ENCODE results near the gene CACNA1I. TPM values are rescaled to one million over a fixed set of nuclear protein-coding genes. Genes with fewer than 3 reads are reported as not detected.

CACNA1I gene
- polyA plus RNA-seq, 1 experiment: not detected

- TF ChIP-seq CTCF (IDR thresholded peaks at IDR 0.05; ENCODE audit: low read depth, low read length): no peak
- Histone ChIP-seq H3K27ac (ENCODE audit: low read depth, low read length) (no peak overlapping the region), H3K27me3 (ENCODE audit: control insufficient read depth, insufficient read depth, low read length) (peaks cover 62% of the 10 kb centered on the region), H3K4me3 (ENCODE audit: low read depth, low read length) (no peak overlapping the region), H3K9me3 (ENCODE audit: control insufficient read depth, insufficient read depth, low read length) (peaks cover 5% of the 10 kb centered on the region; the same call in 1 of the 2 replicates)
- CTCF ChIA-PET: interaction anchor here (1.6 kb wide), 1 partner anchor 363 kb away, joined by 5 read pairs; no protein-coding TSS in a partner anchor
- POLR2A ChIA-PET: no interaction called here
- DNase-seq (ENCODE audit: low read depth, low spot score): no peak
These were observed 91.5 kb downstream of the CACNA1I start for GRCh38 chr22:39661842-39662685.

GRCh38 chr22:39662686-39663052 lies 92.1 kb downstream of the CACNA1I start:
- Histone ChIP-seq H3K27me3 (ENCODE audit: control insufficient read depth, insufficient read depth, low read length) (peaks cover 58% of the 10 kb centered on the region), H3K4me3 (ENCODE audit: low read depth, low read length) (no peak overlapping the region), H3K9me3 (ENCODE audit: control insufficient read depth, insufficient read depth, low read length) (peaks cover 5% of the 10 kb centered on the region; the same call in 1 of the 2 replicates), H3K27ac (ENCODE audit: low read depth, low read length) (no peak overlapping the region)
- CTCF ChIA-PET: no interaction called here
- DNase-seq (ENCODE audit: low read depth, low spot score): no peak
- POLR2A ChIA-PET: no interaction called here
- TF ChIP-seq CTCF (IDR thresholded peaks at IDR 0.05; ENCODE audit: low read depth, low read length): no peak

DNA sequence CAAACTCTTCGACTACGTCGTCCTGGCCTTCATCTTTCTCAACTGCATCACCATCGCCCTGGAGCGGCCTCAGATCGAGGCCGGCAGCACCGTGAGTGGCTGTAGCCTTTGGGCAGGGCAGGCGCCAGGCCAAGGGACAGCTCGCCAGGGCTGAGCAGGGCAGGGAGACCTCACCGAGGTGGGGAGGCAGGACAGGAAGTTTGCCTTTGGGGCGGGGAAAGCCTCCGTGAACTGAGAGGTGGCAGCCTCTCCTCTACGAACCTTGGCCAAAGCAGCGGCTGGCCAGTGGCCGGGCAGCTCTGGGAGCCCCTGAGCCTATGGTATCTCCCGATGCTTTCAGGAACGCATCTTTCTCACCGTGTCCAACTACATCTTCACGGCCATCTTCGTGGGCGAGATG lies 93.2 kb downstream of the CACNA1I start:
- H3K27ac ChIP-seq (ENCODE audit: low read depth, low read length): no peak overlapping the region
- peaks cover 60% of the 10 kb centered on the region for H3K27me3 ChIP-seq (ENCODE audit: control insufficient read depth, insufficient read depth, low read length)
- no peak for TF ChIP-seq CTCF (IDR thresholded peaks at IDR 0.05; ENCODE audit: low read depth, low read length)
- H3K4me3 ChIP-seq (ENCODE audit: low read depth, low read length): no peak overlapping the region
- CTCF ChIA-PET: no interaction called here
- peaks cover 12% of the 10 kb centered on the region for H3K9me3 ChIP-seq (ENCODE audit: control insufficient read depth, insufficient read depth, low read length)
- POLR2A ChIA-PET: interaction anchor here (0.6 kb wide), 1 partner anchor 76 kb away, joined by 3 read pairs; no protein-coding TSS in a partner anchor
- DNase-seq (ENCODE audit: low read depth, low spot score): no peak

- Histone ChIP-seq H3K9me3 (ENCODE audit: control insufficient read depth, insufficient read depth, low read length) (peaks cover 12% of the 10 kb centered on the region), H3K27ac (ENCODE audit: low read depth, low read length) (no peak overlapping the region), H3K27me3 (ENCODE audit: control insufficient read depth, insufficient read depth, low read length) (peaks cover 56% of the 10 kb centered on the region), H3K4me3 (ENCODE audit: low read depth, low read length) (no peak overlapping the region)
- POLR2A ChIA-PET: no interaction called here
- no peak for DNase-seq (ENCODE audit: low read depth, low spot score)
- TF ChIP-seq CTCF (IDR thresholded peaks at IDR 0.05; ENCODE audit: low read depth, low read length): no peak
- CTCF ChIA-PET: no interaction called here
These were observed 94.1 kb downstream of the CACNA1I start for GRCh38 chr22:39664485-39665200.

- H3K27me3 ChIP-seq (ENCODE audit: control insufficient read depth, insufficient read depth, low read length): peaks cover 50% of the 10 kb centered on the region
- no peak overlapping the region for H3K4me3 ChIP-seq (ENCODE audit: low read depth, low read length)
- TF ChIP-seq CTCF (IDR thresholded peaks at IDR 0.05; ENCODE audit: low read depth, low read length): no peak
- peaks cover 15% of the 10 kb centered on the region for H3K9me3 ChIP-seq (ENCODE audit: control insufficient read depth, insufficient read depth, low read length)
- no peak overlapping the region for H3K27ac ChIP-seq (ENCODE audit: low read depth, low read length)
- DNase-seq (ENCODE audit: low read depth, low spot score): no peak
- ChIA-PET POLR2A (no interaction called here), CTCF (no interaction called here)
These were observed 94.7 kb downstream of the CACNA1I start for GRCh38 chr22:39665229-39665628.

Measured in AG04450 (cell line).